Endothelial cell of umbilical vein (primary cell): ENCODE results near the gene TESMIN. TPM values are rescaled to one million over a fixed set of nuclear protein-coding genes. Genes with fewer than 3 reads are reported as not detected.

Source experiments
- BruUV-seq: library from RNA; stranded (reverse); fragments of 400-500 nt; replicated peaks from 2 replicates; lab custom pipeline; 2021; lab: Mats Ljungman, UMichigan
- CTCF ChIA-PET: fragments of 300-600, 350-600 bp; sonication (Branson Sonifier 250); formaldehyde crosslinking; loops from one replicate; lab custom pipeline; 2021; ENCODE audit warnings: antibody characterized with exemption, inconsistent platforms; lab: Charles Lee
- POLR2A ChIA-PET: fragments of 300-600, 350-600 bp; sonication (Branson Sonifier 250); formaldehyde crosslinking; loops from one replicate; lab custom pipeline; 2021; ENCODE audit warnings: antibody characterized with exemption, inconsistent platforms; lab: Charles Lee
- DNase-seq: peaks from one replicate; pipeline ENCODE4 v3.0.0-alpha.2; 2011; ENCODE audit warnings: low read depth, low spot score
- FAIRE-seq: peaks from 2 replicates; lab custom pipeline; 2011; peaks lifted over from hg19 to GRCh38; lab: Jason Lieb, UNC
- H2AFZ ChIP-seq: 2 replicates; pipeline ENCODE4 v1.6.0; 2012; ENCODE audit warnings: low read depth, low read length, control low read depth, inconsistent platforms
- H3K27ac ChIP-seq: 2 replicates; pipeline ENCODE4 v1.5.1; 2011; ENCODE audit warnings: low read depth, mild to moderate bottlenecking, control low read depth, low read length, moderate library complexity; ENCODE audit not compliant: insufficient read depth
- H3K27me3 ChIP-seq, 2 experiments: 2 replicates each; pipeline versions ENCODE4 v1.6.0 to v1.6.1; 2011; ENCODE audit warnings: low read length in 2 of 2, mixed read lengths in 1 of 2; ENCODE audit not compliant: control insufficient read depth in 2 of 2, insufficient read depth in 2 of 2
- H3K36me3 ChIP-seq, 2 experiments: 2 replicates in 1 of 2; 3 replicates in 1 of 2; pipeline ENCODE4 v1.5.1; 2011; ENCODE audit warnings: low read length in 2 of 2, mild to moderate bottlenecking in 1 of 2, moderate library complexity in 1 of 2; ENCODE audit not compliant: control insufficient read depth in 2 of 2, insufficient read depth in 2 of 2; ENCODE audit errors: extremely low read depth in 1 of 2
- H3K4me1 ChIP-seq: 3 replicates; pipeline ENCODE4 v1.5.1; 2011; ENCODE audit warnings: mild to moderate bottlenecking, low read length; ENCODE audit not compliant: control insufficient read depth, insufficient read depth; ENCODE audit errors: extremely low read depth
- H3K4me2 ChIP-seq: 2 replicates; pipeline ENCODE4 v1.6.1; 2011; ENCODE audit warnings: low read length, control low read depth, mixed read lengths; ENCODE audit not compliant: insufficient read depth
- H3K4me3 ChIP-seq, 3 experiments: fragments of 200-600 bp in 1 of 3; sonication (generic), shearing (Covaris generic) in 1 of 3; replicated peaks in 1 of 3; 2 replicates each; pipeline ENCODE4 v1.5.1; 2011 to 2016; ENCODE audit warnings: control low read depth in 3 of 3, low read length in 3 of 3, mild to moderate bottlenecking in 2 of 3, inconsistent platforms in 1 of 3, low read depth in 1 of 3, moderate library complexity in 1 of 3; ENCODE audit not compliant: insufficient read depth in 1 of 3
- H3K79me2 ChIP-seq: 2 replicates; pipeline ENCODE4 v1.6.0; 2012; ENCODE audit warnings: low read length, inconsistent platforms; ENCODE audit not compliant: control insufficient read depth, insufficient read depth
- H3K9ac ChIP-seq: replicated peaks from 2 replicates; pipeline ENCODE3; 2011; ENCODE audit warnings: low read length, control low read depth; ENCODE audit not compliant: insufficient read depth; ENCODE audit errors: extremely low read depth
- H3K9me1 ChIP-seq: replicated peaks from 3 replicates; pipeline ENCODE4 v1.6.0; 2011; ENCODE audit warnings: mild to moderate bottlenecking, low read length; ENCODE audit not compliant: control insufficient read depth, insufficient read depth; ENCODE audit errors: extremely low read depth
- H3K9me3 ChIP-seq: replicated peaks from 2 replicates; pipeline ENCODE4 v1.5.1; 2012; ENCODE audit warnings: low read length, inconsistent platforms; ENCODE audit not compliant: control insufficient read depth, insufficient read depth
- H4K20me1 ChIP-seq: replicated peaks from 2 replicates; pipeline ENCODE3; 2011; ENCODE audit warnings: mild to moderate bottlenecking, low read length; ENCODE audit not compliant: control insufficient read depth, insufficient read depth; ENCODE audit errors: extremely low read depth
- EZH2 ChIP-seq: IDR thresholded peaks from 2 replicates; pipeline ENCODE4 v1.6.1; 2012; ENCODE audit warnings: borderline replicate concordance, low read depth, mild to moderate bottlenecking, moderate library complexity, low read length, inconsistent platforms; ENCODE audit not compliant: severe bottlenecking
- FOS ChIP-seq: IDR thresholded peaks from 2 replicates; pipeline ENCODE4 v1.6.1; 2011; ENCODE audit warnings: mild to moderate bottlenecking, low read length, moderate library complexity, borderline replicate concordance; ENCODE audit not compliant: insufficient read depth
- GATA2 ChIP-seq: IDR thresholded peaks from 2 replicates; pipeline ENCODE4 v1.7.0; 2011; ENCODE audit warnings: low read depth, mild to moderate bottlenecking, moderate library complexity, mixed read lengths, low read length; ENCODE audit not compliant: insufficient read length, insufficient read depth
- JUN ChIP-seq: IDR thresholded peaks from 2 replicates; pipeline ENCODE4 v1.6.1; 2011; ENCODE audit warnings: borderline replicate concordance, low read depth; ENCODE audit not compliant: insufficient read length, insufficient read depth
- MYC ChIP-seq: IDR thresholded peaks from one replicate; pipeline ENCODE4 v1.6.1; 2011; ENCODE audit warnings: mild to moderate bottlenecking, low read depth, low read length
- POLR2A ChIP-seq: IDR thresholded peaks from 2 replicates; pipeline ENCODE4 v1.6.1; 2012; ENCODE audit warnings: low read depth, mild to moderate bottlenecking, control low read depth, low read length
- POLR2AphosphoS5 ChIP-seq: IDR thresholded peaks from 2 replicates; pipeline ENCODE4 v1.6.1; 2012; ENCODE audit warnings: low read depth, mild to moderate bottlenecking, control low read depth, low read length, moderate library complexity; ENCODE audit not compliant: insufficient read depth
- dilution Hi-C: fragments of 300-500 bp; cut with MboI; formaldehyde crosslinking; loops from one replicate; pipeline ENCODE4 v1.15.0; 2019; ENCODE audit warnings: low sequenced_read_pairs; ENCODE audit not compliant: extremely low pct_ligation_motif_present
- intact Hi-C: fragments of 100-400 bp; cut with micrococcal nuclease; formaldehyde crosslinking; loops from one replicate; pipeline ENCODE4 v1.10.0; 2022
- polyA plus RNA-seq, 4 experiments: library from polyadenylated mRNA; depleted of rRNA in 3 of 4; stranded (reverse) in 3 of 4; unstranded in 1 of 4; fragments of >200 nt; gene quantifications; 2 replicates each; pipeline versions ENCODE4 v1.2.1 to v1.2.3, GENCODE V29; 2011 to 2012; ENCODE audit warnings: missing spikeins in 1 of 4
- total RNA-seq: library from RNA; stranded (reverse); gene quantifications from 2 replicates; pipeline ENCODE4 v1.2.3, GENCODE V29; 2021
- TF ChIP-seq, protein P1 (sequence below), 2 donors: IDR thresholded peaks; 1 replicate in 1 of 2; 2 replicates in 1 of 2; pipeline ENCODE4 v1.5.1; 2011; ENCODE audit warnings: low read length in 2 of 2, mild to moderate bottlenecking in 2 of 2, moderate library complexity in 2 of 2, control low read depth in 1 of 2, inconsistent platforms in 1 of 2, low read depth in 1 of 2; ENCODE audit not compliant: insufficient read depth in 1 of 2; ENCODE audit errors: extremely low read depth in 1 of 2
- TF ChIP-seq, protein P2 (sequence below): IDR thresholded peaks from 2 replicates; pipeline ENCODE4 v1.6.1; 2011; ENCODE audit not compliant: insufficient read depth, insufficient read length

TESMIN gene
- total and polyA plus RNA-seq, 2 donors (not counting 3 experiments of a cell fraction or from before 2014, with no cell fraction given): 1.7 to 6.1 TPM

DNA sequence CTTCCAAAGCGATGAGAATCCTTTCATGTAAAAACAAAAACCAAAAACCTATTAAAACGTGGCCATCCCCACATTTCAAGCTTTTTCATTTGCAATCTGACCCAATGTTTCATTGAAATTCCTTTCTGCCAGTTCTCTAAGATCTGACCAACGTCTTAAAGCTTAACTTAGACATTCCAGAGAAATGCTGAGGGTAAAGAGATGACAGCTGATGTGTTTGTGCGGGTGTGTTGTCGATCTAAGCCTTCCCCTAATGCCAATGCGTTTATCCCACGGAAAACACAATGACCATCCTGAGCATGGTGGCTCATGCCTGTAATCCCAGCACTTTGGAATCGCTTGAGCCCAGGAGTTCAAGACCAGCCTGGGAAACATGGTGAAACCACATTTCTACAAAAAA, 6.4 kb upstream of the TESMIN start:
- intact Hi-C loops (no loop called here), dilution Hi-C loops (no loop called here)
- Histone ChIP-seq H3K4me2 (no peak overlapping the region), H3K9me1 (no peaks in the 10 kb centered on the region), H3K4me3 (no peak overlapping the region), H3K27ac (no peak overlapping the region), H3K4me1 (no peaks in the 10 kb centered on the region), H3K9me3 (no peaks in the 10 kb centered on the region), H3K36me3 (peaks cover 4 to 40% of the 10 kb centered on the region in 2 experiments), H4K20me1 (no peaks in the 10 kb centered on the region), H2AFZ (no peak overlapping the region), H3K79me2 (no peaks in the 10 kb centered on the region), H3K9ac (no peak overlapping the region), H3K27me3 (no peaks in the 10 kb centered on the region)
- ChIA-PET CTCF (interaction anchor here (0.8 to 1.6 kb wide), 3 partner anchors 9 to 125 kb away, joined by 3 to 5 read pairs (median 5); no protein-coding TSS in a partner anchor), POLR2A (no interaction called here)
- TF ChIP-seq, protein P1, sequence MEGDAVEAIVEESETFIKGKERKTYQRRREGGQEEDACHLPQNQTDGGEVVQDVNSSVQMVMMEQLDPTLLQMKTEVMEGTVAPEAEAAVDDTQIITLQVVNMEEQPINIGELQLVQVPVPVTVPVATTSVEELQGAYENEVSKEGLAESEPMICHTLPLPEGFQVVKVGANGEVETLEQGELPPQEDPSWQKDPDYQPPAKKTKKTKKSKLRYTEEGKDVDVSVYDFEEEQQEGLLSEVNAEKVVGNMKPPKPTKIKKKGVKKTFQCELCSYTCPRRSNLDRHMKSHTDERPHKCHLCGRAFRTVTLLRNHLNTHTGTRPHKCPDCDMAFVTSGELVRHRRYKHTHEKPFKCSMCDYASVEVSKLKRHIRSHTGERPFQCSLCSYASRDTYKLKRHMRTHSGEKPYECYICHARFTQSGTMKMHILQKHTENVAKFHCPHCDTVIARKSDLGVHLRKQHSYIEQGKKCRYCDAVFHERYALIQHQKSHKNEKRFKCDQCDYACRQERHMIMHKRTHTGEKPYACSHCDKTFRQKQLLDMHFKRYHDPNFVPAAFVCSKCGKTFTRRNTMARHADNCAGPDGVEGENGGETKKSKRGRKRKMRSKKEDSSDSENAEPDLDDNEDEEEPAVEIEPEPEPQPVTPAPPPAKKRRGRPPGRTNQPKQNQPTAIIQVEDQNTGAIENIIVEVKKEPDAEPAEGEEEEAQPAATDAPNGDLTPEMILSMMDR (IDR thresholded peaks at IDR 0.05; ENCODE audit: extremely low read depth in 1 of 2, insufficient read depth in 1 of 2, low read depth in 1 of 2, low read length in 2 of 2): no peak
- no peak for TF ChIP-seq GATA2
- TF ChIP-seq POLR2A: no peak
- TF ChIP-seq FOS: no peak
- TF ChIP-seq JUN: no peak
- TF ChIP-seq, protein P2, sequence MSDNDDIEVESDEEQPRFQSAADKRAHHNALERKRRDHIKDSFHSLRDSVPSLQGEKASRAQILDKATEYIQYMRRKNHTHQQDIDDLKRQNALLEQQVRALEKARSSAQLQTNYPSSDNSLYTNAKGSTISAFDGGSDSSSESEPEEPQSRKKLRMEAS: no peak
- no peak for TF ChIP-seq MYC
- no peak for TF ChIP-seq POLR2AphosphoS5
- no peak for TF ChIP-seq EZH2
- DNase-seq: no peak
- no TSS peak for BruUV-seq
- no peak for FAIRE-seq
